SK-N-SH treated with all-trans-retinoic acid at 6 μM for 48 hours (cell line): Measurements from ENCODE around the gene FOXC1.

Source experiments
- ARNTL ChIP-seq: fragments of 450-650 bp; formaldehyde crosslinking; IDR thresholded peaks from 2 replicates; pipeline ENCODE4 v1.5.0; 2020; ENCODE audit warnings: low read depth, mild to moderate bottlenecking, moderate library complexity, borderline replicate concordance
- CSRNP3 ChIP-seq: fragments of 250-450 bp; sonication (Bioruptor Pico); IDR thresholded peaks from 2 replicates; pipeline ENCODE4 v1.5.1; 2021; ENCODE audit warnings: mild to moderate bottlenecking, moderate library complexity
- GLIS3 ChIP-seq: fragments of 250-450 bp; sonication (Bioruptor Pico); IDR thresholded peaks from 2 replicates; pipeline ENCODE4 v1.5.0; 2020; ENCODE audit warnings: mild to moderate bottlenecking, moderate library complexity
- OSR1 ChIP-seq: fragments of 250-450 bp; sonication (Bioruptor Pico); IDR thresholded peaks from 2 replicates; pipeline ENCODE4 v1.8.0; 2022; ENCODE audit warnings: moderate library complexity, mild to moderate bottlenecking, inconsistent platforms
- PATZ1 ChIP-seq: fragments of 250-450 bp; sonication (Bioruptor Pico); IDR thresholded peaks from 2 replicates; pipeline ENCODE4 v1.8.0; 2020; ENCODE audit warnings: mild to moderate bottlenecking, moderate library complexity, borderline replicate concordance
- POU6F1 ChIP-seq: fragments of 250-450 bp; sonication (Bioruptor Pico); IDR thresholded peaks from 2 replicates; pipeline ENCODE4 v1.8.0; 2021; ENCODE audit warnings: low read depth, mild to moderate bottlenecking, moderate library complexity, borderline replicate concordance
- RARB ChIP-seq: fragments of 250-450 bp; sonication (Bioruptor Pico); IDR thresholded peaks from 2 replicates; pipeline ENCODE4 v1.8.0; 2021; ENCODE audit warnings: mild to moderate bottlenecking, moderate library complexity
- SNAI2 ChIP-seq: fragments of 250-450 bp; sonication (Bioruptor Pico); IDR thresholded peaks from 2 replicates; pipeline ENCODE4 v1.5.0; 2020; ENCODE audit warnings: mild to moderate bottlenecking, moderate library complexity
- TCF4 ChIP-seq: fragments of 250-450 bp; sonication (Bioruptor Pico); IDR thresholded peaks from 2 replicates; pipeline ENCODE4 v1.8.0; 2021; ENCODE audit warnings: mild to moderate bottlenecking, moderate library complexity, borderline replicate concordance
- ZFP3 ChIP-seq: fragments of 250-450 bp; sonication (Bioruptor Pico); IDR thresholded peaks from 2 replicates; pipeline ENCODE4 v1.5.0; 2020; ENCODE audit warnings: mild to moderate bottlenecking, moderate library complexity
- ZFP30 ChIP-seq: fragments of 450-650 bp; formaldehyde crosslinking; IDR thresholded peaks from 2 replicates; pipeline ENCODE4 v1.5.0; 2022; ENCODE audit warnings: mild to moderate bottlenecking, moderate library complexity
- ZNF565 ChIP-seq: fragments of 450-650 bp; formaldehyde crosslinking; conservative IDR thresholded peaks from 2 replicates; pipeline ENCODE4 v1.5.0; 2020; ENCODE audit warnings: low read depth, mild to moderate bottlenecking, moderate library complexity
- ZNF8 ChIP-seq: fragments of 450-650 bp; formaldehyde crosslinking; IDR thresholded peaks from 2 replicates; pipeline ENCODE4 v1.5.0; 2020; ENCODE audit warnings: mild to moderate bottlenecking, moderate library complexity

GRCh38 chr6:1586861-1587450, 22.8 kb upstream of the FOXC1 start:
- TF ChIP-seq SNAI2 (CRISPR knock-in tag) (no peak), ZFP30 (CRISPR knock-in tag) (no peak), ZFP3 (no peak), RARB (CRISPR knock-in tag) (no peak), GLIS3 (CRISPR knock-in tag) (no peak), TCF4 (no peak), ARNTL (CRISPR knock-in tag) (no peak), OSR1 (CRISPR knock-in tag) (no peak), ZNF565 (CRISPR knock-in tag) (no peak), ZNF8 (CRISPR knock-in tag) (no peak), CSRNP3 (CRISPR knock-in tag) (no peak), POU6F1 (CRISPR knock-in tag) (no peak), PATZ1 (no peak)
